IPS DF 6.9 (cell line): Measurements from ENCODE around the gene SNTG2.

ENCODE experiments used
- DNase-seq: peaks from one replicate; pipeline ENCODE4 v3.0.0-alpha.2; 2013; ENCODE audit warnings: low read depth, low spot score
- H3K27ac ChIP-seq: one replicate; pipeline ENCODE4 v1.5.1; 2013; ENCODE audit warnings: low read length, control low read depth
- H3K27me3 ChIP-seq: 2 replicates; pipeline ENCODE4 v1.6.1; 2013; ENCODE audit warnings: mild to moderate bottlenecking, low read length; ENCODE audit not compliant: control insufficient read depth, insufficient read depth
- H3K36me3 ChIP-seq: 2 replicates; pipeline ENCODE4 v1.6.1; 2013; ENCODE audit warnings: low read length; ENCODE audit not compliant: control insufficient read depth, insufficient read depth
- H3K4me1 ChIP-seq: 2 replicates; pipeline ENCODE4 v1.6.1; 2013; ENCODE audit warnings: low read length; ENCODE audit not compliant: control insufficient read depth, insufficient read depth
- H3K4me3 ChIP-seq: 2 replicates; pipeline ENCODE4 v1.5.1; 2013; ENCODE audit warnings: mild to moderate bottlenecking, low read length
- H3K9me3 ChIP-seq: 2 replicates; pipeline ENCODE4 v1.6.1; 2013; ENCODE audit warnings: low read length, inconsistent platforms; ENCODE audit not compliant: control insufficient read depth, insufficient read depth
- WGBS: extraction: QIAGEN DNeasy Blood & Tissue Kit; methylation state at CpG from one replicate; pipeline ENCODE4 v1.1.7; 2013; ENCODE audit warnings: mixed read lengths, missing lambda C conversion rate; ENCODE audit not compliant: insufficient read length, insufficient coverage; 5-methylcytosine and 5-hydroxymethylcytosine counted together

The SNTG2 gene

DNA sequence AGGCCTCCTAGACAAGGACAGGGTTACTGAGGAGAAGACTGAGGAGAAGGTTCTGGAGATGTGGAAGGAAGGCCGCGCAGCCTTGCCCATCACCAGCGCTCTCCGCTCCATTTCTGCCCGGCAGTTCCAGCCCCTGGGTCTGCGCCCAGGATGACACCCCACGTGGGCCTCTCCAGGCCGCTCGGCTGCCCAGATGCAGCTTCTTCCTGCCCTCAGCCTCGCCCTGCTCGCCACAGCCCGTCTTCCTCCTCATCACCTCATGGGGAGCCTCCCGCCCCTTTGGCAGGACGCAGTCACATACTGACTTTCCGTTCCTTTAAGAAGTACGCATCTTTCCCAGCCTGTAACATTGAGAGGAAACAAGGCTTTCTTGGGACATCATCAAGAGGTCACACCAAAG, 37.1 kb downstream of the SNTG2 start:
- WGBS = no CpG with 5 or more reads among the region's 16 CpGs
- no peak for DNase-seq
- Histone ChIP-seq H3K27ac (no peak overlapping the region), H3K27me3 (no peaks in the 10 kb centered on the region), H3K9me3 (no peaks in the 10 kb centered on the region), H3K4me3 (no peak overlapping the region), H3K36me3 (no peaks in the 10 kb centered on the region; the same call in 1 of the 2 replicates), H3K4me1 (peaks cover 5% of the 10 kb centered on the region)

DNA sequence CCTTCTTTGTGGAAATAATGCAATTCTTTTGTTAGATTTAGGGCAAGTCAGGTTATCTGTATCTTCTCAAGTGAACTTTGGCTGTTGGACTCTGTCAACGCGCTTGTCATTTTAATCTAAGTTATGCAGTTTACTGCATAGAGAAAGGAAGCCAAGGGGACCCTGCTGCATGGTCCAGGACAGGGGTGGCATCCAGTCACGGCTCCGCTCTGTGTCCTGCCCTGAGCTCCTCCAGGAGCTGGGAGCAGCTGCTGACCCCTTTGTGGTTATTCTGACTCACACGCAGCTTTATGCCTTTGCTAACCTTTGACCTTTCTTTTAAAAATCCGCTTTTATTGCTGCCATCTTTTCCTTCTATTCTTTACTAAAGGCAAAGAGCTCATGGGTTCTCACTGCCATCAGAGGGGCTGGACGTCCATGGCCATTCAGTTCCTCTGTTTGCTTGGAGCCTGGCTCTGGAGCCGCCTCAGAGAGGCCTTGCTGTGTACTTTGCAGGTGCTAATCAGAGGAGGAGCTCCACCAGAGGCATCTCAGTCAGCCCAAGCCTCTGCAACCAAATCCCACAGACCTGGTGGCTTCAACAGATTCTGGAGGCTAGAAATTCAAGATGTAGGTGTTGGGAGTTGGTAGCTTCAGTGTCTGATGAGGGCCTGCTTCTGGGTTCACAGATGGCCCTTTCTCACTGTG, 39.3 kb downstream of the SNTG2 start:
- H3K4me1 ChIP-seq = peaks cover 3% of the 10 kb centered on the region; the same call in 1 of the 2 replicates
- DNase-seq = no peak
- no peaks in the 10 kb centered on the region; the same call in 1 of the 2 replicates for H3K36me3 ChIP-seq
- no peaks in the 10 kb centered on the region for H3K9me3 ChIP-seq
- H3K27me3 ChIP-seq = no peaks in the 10 kb centered on the region
- no peak overlapping the region for H3K4me3 ChIP-seq
- H3K27ac ChIP-seq = no peak overlapping the region
- no CpG with 5 or more reads among the region's 8 CpGs for WGBS

DNA sequence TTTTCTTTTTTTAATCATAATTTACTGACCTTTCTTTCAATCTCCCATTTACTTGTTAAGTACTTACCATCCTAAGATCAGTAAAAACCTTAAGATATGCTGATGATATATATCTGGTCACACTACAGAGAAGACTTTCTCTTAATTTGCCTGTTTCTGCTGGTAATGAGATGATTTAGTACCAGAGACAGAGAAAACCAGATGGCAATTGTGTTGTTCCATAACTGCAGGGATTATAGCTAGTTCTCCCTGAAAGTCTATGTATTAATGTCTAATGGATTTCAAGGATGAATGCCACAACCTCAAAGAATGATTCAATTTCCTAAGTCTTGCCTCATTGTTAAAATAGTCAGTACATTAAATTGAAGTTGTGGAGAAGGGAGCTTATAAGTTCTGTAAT, 40.3 kb downstream of the SNTG2 start:
- no peak for DNase-seq
- no peak overlapping the region for H3K4me3 ChIP-seq
- no peaks in the 10 kb centered on the region for H3K9me3 ChIP-seq
- no peaks in the 10 kb centered on the region; the same call in 1 of the 2 replicates for H3K36me3 ChIP-seq
- no peak overlapping the region for H3K27ac ChIP-seq
- H3K27me3 ChIP-seq = no peaks in the 10 kb centered on the region
- peaks cover 3% of the 10 kb centered on the region; the same call in 1 of the 2 replicates for H3K4me1 ChIP-seq

DNA sequence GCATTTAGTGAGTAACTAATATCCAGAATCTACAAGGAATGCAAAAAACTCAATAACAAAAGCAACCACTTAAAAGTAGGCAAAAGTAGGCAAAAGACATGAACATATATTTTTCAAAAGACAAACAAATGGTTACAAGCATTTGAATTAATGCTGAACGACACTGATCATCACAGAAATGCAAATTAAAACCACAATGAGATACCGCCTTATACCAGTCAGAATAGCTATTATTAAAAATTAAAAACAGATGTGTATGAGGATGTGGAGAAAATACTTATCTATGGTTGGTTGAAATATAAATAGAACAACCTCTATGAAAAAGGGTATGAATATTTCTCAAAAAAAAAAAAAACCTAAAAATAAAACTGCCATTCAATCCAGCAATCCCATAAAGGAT, 51.7 kb downstream of the SNTG2 start:
- WGBS = no CpG with 5 or more reads among the region's 2 CpGs
- no peaks in the 10 kb centered on the region for H3K9me3 ChIP-seq
- no peaks in the 10 kb centered on the region for H3K4me1 ChIP-seq
- H3K27ac ChIP-seq = no peak overlapping the region
- DNase-seq = no peak
- H3K4me3 ChIP-seq = no peak overlapping the region
- no peaks in the 10 kb centered on the region for H3K36me3 ChIP-seq
- H3K27me3 ChIP-seq = no peaks in the 10 kb centered on the region

DNA sequence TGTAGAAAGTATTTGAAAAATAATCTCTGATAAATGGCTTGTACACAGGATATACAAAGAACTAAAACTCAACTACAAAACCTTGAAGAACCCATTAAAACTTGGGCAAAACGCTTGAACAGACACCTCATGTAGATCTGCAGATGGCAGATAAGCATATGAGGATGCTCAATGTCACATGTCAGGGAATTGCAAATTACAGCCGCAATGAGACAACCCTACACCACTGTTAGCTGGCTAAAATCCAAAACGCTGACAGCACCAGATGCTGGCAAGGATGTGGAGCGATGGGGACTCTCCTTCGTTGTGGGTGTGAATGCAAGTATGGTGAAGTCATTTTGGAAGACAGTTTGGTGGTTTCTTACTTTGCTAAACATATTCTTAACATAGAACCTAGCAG, 53.7 kb downstream of the SNTG2 start:
- Histone ChIP-seq H3K27ac (no peak overlapping the region), H3K4me1 (no peaks in the 10 kb centered on the region), H3K27me3 (no peaks in the 10 kb centered on the region), H3K4me3 (no peak overlapping the region), H3K36me3 (no peaks in the 10 kb centered on the region), H3K9me3 (no peaks in the 10 kb centered on the region)
- DNase-seq = no peak
- WGBS = no CpG with 5 or more reads among the region's 5 CpGs

DNA sequence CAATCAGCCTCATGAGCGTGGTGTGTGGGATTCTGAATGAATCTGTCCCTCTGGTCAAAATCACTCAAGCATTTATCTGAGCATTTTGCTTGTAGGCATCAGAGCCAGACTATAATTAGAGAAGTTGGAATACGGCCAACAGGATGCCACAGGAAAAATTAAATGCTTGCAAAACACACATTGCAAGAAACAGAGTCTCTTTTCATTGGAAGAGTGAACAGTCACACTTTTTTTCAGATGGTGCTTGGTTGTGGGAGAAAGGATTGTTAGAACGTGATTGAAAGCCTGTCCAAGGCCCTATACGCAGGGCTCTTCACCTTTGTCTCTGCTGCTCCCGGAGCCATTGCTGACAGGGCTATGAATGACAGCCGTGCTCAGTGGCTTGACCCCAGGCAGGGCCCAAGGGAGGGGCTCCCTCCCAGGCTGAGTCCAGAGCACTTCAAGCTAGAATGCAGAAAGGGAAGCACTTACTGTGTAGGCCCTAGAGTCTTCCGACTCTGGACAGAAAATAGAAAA, 59.8 kb downstream of the SNTG2 start:
- no peak for DNase-seq
- Histone ChIP-seq H3K27ac (no peak overlapping the region), H3K9me3 (no peaks in the 10 kb centered on the region), H3K4me1 (no peaks in the 10 kb centered on the region), H3K27me3 (no peaks in the 10 kb centered on the region), H3K36me3 (no peaks in the 10 kb centered on the region), H3K4me3 (no peak overlapping the region)
- no CpG with 5 or more reads among the region's 7 CpGs for WGBS

DNA sequence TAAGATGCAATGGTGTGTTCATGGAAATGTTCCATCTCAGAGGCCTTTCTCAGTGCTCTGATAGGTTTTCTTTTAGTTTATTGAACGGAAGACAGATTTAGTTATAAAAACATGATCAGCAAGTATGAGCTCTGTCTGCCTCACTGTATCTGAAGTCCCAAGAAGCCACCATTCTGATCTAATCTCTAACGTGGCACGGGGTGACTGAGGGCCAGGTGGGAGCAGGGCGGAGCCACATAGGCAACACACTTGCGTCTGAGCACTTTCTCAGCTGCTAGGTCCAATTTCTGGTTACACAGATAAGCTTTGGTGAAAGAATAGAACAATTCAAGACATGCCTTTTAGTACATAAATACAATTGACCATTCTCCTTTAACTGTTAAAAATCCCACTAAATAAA, 60.4 kb downstream of the SNTG2 start:
- DNase-seq = no peak
- no peak overlapping the region for H3K4me3 ChIP-seq
- H3K36me3 ChIP-seq = no peaks in the 10 kb centered on the region
- no peaks in the 10 kb centered on the region for H3K9me3 ChIP-seq
- H3K27me3 ChIP-seq = no peaks in the 10 kb centered on the region
- no peak overlapping the region for H3K27ac ChIP-seq
- WGBS = no CpG with 5 or more reads among the region's 5 CpGs
- H3K4me1 ChIP-seq = no peaks in the 10 kb centered on the region

DNA sequence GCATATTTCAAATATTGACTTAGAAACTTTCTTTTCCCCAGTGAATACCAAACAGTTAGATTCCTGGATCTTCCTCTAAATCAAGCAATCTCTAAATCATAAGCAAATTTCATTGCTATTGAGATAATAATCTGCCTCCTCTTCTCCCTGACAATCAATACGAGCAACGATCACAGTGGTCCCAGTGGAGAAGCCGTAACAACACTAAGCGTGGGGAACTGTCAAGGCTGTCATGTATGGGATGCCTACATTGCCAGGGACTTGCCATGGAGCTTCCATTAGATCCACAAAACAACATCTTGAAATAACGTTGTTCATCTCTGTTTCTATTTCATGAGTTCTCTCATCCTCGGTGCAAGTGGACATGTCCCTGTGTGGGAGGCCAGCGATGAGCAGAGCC, 61.3 kb downstream of the SNTG2 start:
- H3K4me1 ChIP-seq = no peaks in the 10 kb centered on the region
- no peaks in the 10 kb centered on the region for H3K36me3 ChIP-seq
- no peak overlapping the region for H3K4me3 ChIP-seq
- WGBS = no CpG with 5 or more reads among the region's 7 CpGs
- H3K27me3 ChIP-seq = no peaks in the 10 kb centered on the region
- no peak for DNase-seq
- no peak overlapping the region for H3K27ac ChIP-seq
- no peaks in the 10 kb centered on the region for H3K9me3 ChIP-seq

DNA sequence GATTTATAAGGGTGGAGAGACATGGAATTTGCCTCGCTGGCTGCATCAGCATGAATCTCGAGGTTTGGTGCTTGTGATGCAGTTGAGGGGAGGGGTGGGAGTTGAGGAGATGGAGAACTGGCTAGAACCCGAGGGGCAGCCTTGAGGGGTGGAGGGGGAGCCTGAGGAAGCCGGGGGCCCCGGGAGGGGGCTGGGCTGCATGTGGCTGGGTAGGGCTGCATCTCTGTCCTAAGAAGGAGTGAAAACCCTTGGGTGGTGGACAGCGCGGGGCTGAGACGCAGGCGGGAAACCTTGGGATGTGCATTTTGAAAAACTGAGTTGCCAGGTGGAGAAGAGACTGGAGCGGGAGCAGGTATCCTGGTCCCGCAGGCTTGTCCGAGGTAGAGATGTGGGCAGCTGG, 64.2 kb downstream of the SNTG2 start:
- H3K36me3 ChIP-seq = no peaks in the 10 kb centered on the region
- WGBS = no CpG with 5 or more reads among the region's 12 CpGs
- no peak overlapping the region for H3K4me3 ChIP-seq
- no peaks in the 10 kb centered on the region for H3K9me3 ChIP-seq
- DNase-seq = no peak
- H3K4me1 ChIP-seq = 0 out of 2 replicates have a peak, but pooled peaks cover 2% of the 10 kb centered on the region
- no peak overlapping the region for H3K27ac ChIP-seq
- H3K27me3 ChIP-seq = no peaks in the 10 kb centered on the region

DNA sequence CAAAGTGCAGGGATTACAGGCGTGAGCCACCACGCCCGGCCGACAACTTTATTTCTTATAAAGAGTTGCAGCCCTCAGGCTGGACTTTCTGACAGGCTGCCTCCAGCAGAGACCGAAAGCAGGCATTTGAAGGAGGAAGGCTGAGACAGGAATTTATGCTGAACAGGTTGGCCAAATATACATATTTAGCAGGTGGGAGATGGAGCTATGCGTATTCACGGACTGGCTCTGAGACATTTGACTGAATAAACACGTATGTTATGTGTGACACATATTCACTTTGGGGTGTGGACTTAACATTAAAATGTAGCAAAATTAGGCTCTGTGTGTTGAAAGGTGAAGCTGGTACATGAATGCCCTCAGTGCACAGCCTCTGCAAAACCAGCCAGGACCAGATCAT, 65.9 kb downstream of the SNTG2 start:
- Histone ChIP-seq H3K27me3 (no peaks in the 10 kb centered on the region), H3K9me3 (no peaks in the 10 kb centered on the region), H3K36me3 (no peaks in the 10 kb centered on the region), H3K4me1 (0 out of 2 replicates have a peak, but pooled peaks cover 2% of the 10 kb centered on the region), H3K4me3 (no peak overlapping the region), H3K27ac (no peak overlapping the region)
- no CpG with 5 or more reads among the region's 8 CpGs for WGBS
- DNase-seq = no peak

DNA sequence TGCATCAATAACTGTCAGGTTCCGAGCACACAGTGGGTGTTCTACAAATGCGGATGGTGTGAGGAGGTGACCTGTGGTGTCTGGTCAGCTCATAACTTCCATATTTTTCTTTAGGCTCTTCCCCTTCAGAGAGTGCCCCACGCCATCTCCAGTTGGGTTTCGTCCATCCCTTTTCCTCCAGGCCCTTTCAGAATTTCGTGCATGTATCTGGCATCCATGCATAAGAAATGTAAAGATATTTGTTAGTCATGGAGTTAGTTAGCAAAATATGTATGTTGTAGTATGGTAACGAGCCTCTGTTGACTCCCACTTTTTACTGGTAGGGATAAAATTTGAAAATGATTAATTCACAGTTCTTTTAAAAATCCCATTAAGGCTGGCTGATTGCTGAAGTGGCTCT, 67.2 kb downstream of the SNTG2 start:
- Histone ChIP-seq H3K27ac (no peak overlapping the region), H3K36me3 (no peaks in the 10 kb centered on the region), H3K4me3 (no peak overlapping the region), H3K9me3 (no peaks in the 10 kb centered on the region), H3K27me3 (no peaks in the 10 kb centered on the region), H3K4me1 (0 out of 2 replicates have a peak, but pooled peaks cover 2% of the 10 kb centered on the region)
- DNase-seq = no peak
- WGBS = no CpG with 5 or more reads among the region's 6 CpGs
